Right lung (tissue), 5 donors: ENCODE results near the gene RAET1G. TPM values are rescaled to one million over a fixed set of nuclear protein-coding genes. Genes with fewer than 3 reads are reported as not detected.
A peak's percentile ranks its signal among the peaks of the same experiment; 100 is the strongest.
"Not testable (repeated sequence)": the region's sequence is repeated elsewhere in the genome, so short reads cannot be mapped to it uniquely, and the experiment has no call there.

Experiments
- DNase-seq, 2 donors: peaks; one replicate each; pipeline ENCODE4 v3.0.0-alpha.2; 2013
- polyA plus RNA-seq, 5 donors: library from polyadenylated mRNA; unstranded; fragments of 120-200 nt; gene quantifications; one replicate each; pipeline versions ENCODE4 v1.2.1 to v1.2.3, GENCODE V29; 2013; ENCODE audit warnings: inconsistent platforms in 1 of 5, low replicate concordance in 1 of 5; ENCODE audit not compliant: insufficient read length in 5 of 5, insufficient read depth in 1 of 5

Gene RAET1G
- polyA plus RNA-seq, 5 donors = 1.6 to 2.4 (median 2.0) TPM

GRCh38 chr6:149897015-149897697 is 25.8 kb downstream of the RAET1G start:
- peak; percentile 69 to 78 for DNase-seq

- DNase-seq = no peak
Observed at GRCh38 chr6:149896491-149896890, 26.4 kb downstream of the RAET1G start.

- DNase-seq = no peak
Observed at GRCh38 chr6:149895833-149896271, 27.1 kb downstream of the RAET1G start.

- DNase-seq = peak; percentile 51 to 74
Observed at GRCh38 chr6:149895048-149895590, 27.8 kb downstream of the RAET1G start.

- not testable (repeated sequence) for DNase-seq
Observed at GRCh38 chr6:149891864-149892263, 31.1 kb downstream of the RAET1G start.

GRCh38 chr6:149891259-149891658 is 31.7 kb downstream of the RAET1G start:
- no peak for DNase-seq

GRCh38 chr6:149890629-149891045 is 32.3 kb downstream of the RAET1G start:
- no peak for DNase-seq

- DNase-seq = no peak
Observed at GRCh38 chr6:149889326-149889725, 33.6 kb downstream of the RAET1G start.

- DNase-seq = no peak
Observed at GRCh38 chr6:149888659-149889058, 34.3 kb downstream of the RAET1G start.

GRCh38 chr6:149888093-149888492 is 34.8 kb downstream of the RAET1G start:
- no peak for DNase-seq

- DNase-seq = no peak
Observed at GRCh38 chr6:149887343-149887742, 35.6 kb downstream of the RAET1G start.

GRCh38 chr6:149885888-149886287 is 37.0 kb downstream of the RAET1G start:
- no peak for DNase-seq

GRCh38 chr6:149884617-149885016 is 38.3 kb downstream of the RAET1G start:
- DNase-seq = no peak

GRCh38 chr6:149884215-149884614 is 38.7 kb downstream of the RAET1G start:
- DNase-seq = peak; percentile 29 to 45

GRCh38 chr6:149881860-149882259 is 41.1 kb downstream of the RAET1G start:
- no peak for DNase-seq

- no peak for DNase-seq
Observed at GRCh38 chr6:149881066-149881766, 41.7 kb downstream of the RAET1G start.

- no peak for DNase-seq
Observed at GRCh38 chr6:149877659-149878058, 45.3 kb downstream of the RAET1G start.

- no peak for DNase-seq
Observed at GRCh38 chr6:149876241-149876933, 46.5 kb downstream of the RAET1G start.

- no peak for DNase-seq
Observed at GRCh38 chr6:149872233-149872632, 50.7 kb downstream of the RAET1G start.

- no peak for DNase-seq
Observed at GRCh38 chr6:149871182-149871581, 51.7 kb downstream of the RAET1G start.

GRCh38 chr6:149869275-149869892 is 53.5 kb downstream of the RAET1G start:
- DNase-seq = no peak
